GM12801 (cell line): ENCODE results near the gene AHCY.

Experiments
- TF ChIP-seq, protein P1 (sequence below): IDR thresholded peaks from one replicate; pipeline ENCODE4 v1.5.1; 2011; ENCODE audit warnings: control low read depth; ENCODE audit not compliant: insufficient read length; ENCODE audit errors: extremely low read depth

Gene AHCY

DNA sequence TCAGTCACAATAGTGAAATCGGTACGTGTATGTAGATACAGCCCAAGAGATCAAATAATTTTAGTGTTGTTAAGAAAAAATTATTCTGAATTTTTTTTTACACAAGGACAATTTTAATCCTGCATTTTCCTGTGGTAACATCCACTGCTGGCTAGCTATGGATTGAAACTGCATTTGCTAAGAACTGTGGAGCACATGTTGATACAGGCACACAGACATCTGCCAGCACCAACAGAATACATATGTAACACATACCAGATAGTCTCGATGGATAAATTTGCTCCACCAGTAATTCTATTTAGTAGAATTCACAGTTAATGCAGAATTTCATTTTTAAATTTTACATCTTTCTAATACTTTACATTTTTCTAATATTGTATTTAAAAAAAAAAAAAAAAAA lies 59.8 kb downstream of the AHCY start:
- TF ChIP-seq, protein P1, sequence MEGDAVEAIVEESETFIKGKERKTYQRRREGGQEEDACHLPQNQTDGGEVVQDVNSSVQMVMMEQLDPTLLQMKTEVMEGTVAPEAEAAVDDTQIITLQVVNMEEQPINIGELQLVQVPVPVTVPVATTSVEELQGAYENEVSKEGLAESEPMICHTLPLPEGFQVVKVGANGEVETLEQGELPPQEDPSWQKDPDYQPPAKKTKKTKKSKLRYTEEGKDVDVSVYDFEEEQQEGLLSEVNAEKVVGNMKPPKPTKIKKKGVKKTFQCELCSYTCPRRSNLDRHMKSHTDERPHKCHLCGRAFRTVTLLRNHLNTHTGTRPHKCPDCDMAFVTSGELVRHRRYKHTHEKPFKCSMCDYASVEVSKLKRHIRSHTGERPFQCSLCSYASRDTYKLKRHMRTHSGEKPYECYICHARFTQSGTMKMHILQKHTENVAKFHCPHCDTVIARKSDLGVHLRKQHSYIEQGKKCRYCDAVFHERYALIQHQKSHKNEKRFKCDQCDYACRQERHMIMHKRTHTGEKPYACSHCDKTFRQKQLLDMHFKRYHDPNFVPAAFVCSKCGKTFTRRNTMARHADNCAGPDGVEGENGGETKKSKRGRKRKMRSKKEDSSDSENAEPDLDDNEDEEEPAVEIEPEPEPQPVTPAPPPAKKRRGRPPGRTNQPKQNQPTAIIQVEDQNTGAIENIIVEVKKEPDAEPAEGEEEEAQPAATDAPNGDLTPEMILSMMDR = no peak

DNA sequence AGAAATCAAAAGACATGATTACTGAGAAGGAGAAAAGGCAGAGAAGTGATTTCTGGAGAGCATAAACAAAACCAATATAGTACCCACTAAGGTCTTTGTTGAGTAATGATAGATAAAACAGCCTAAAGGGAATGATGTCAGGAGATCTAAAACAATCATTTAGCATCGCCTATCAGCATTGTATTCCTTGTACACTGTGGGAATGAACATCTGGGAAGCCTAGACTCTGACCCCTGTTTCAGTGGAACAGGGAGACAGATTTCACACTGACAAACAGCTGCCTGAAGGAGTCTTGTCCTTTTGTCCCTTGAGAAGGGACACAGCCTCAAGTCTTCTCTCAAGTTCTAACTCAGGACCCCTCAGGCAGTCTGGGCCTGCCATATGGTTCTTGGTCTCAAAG lies 60.3 kb downstream of the AHCY start:
- TF ChIP-seq, protein P1 = no peak

DNA sequence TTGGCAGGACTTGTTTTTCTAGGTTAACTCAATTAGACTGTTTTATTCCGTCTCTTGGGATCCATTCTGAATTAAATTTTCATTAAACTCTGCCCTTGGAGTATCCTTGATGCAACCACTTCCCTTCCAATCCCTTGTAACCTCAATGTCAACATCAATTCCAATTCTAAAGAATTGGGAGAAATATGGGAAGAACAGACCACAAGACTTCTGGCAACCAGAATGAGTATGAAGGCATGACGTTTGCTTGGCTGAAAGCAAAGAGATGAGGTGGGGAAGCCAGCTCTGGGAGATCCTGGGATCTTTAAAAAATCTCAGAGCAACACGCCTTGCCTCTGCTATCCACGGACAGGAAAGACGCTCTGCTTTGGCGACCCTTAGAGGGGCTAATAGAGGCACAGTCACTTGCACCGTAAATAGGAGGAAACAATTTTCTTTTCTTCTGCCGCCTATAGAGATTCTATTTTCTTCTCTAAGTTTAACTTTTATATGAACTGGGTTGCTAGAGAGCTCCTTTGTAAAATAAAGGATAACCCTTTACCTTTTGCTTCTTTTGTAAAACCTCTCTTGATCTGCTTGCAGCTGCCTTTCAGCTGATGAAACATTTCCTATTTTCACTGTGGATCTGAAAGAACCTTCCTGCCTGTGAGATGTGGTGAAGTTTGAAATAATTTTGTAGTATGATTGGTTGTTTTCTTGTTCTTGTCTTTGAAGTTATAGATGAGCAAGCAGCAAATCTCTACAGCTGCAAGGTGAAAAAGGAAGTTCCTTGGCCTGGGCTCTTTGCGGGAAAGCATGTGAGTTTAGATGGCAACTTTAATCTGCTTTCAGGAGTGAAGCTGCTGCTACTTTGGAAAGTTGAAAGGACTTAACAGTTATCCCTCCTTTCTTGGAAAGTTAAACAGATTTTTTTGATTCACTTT lies 62.2 kb downstream of the AHCY start, which contains the start of gene ASIP:
Gene ASIP, plus strand, starts transcription at position 731 of the 923 bp plus-strand sequence. CDS start 18,952 bp downstream, outside the sequence.
- TF ChIP-seq, protein P1 = no peak

DNA sequence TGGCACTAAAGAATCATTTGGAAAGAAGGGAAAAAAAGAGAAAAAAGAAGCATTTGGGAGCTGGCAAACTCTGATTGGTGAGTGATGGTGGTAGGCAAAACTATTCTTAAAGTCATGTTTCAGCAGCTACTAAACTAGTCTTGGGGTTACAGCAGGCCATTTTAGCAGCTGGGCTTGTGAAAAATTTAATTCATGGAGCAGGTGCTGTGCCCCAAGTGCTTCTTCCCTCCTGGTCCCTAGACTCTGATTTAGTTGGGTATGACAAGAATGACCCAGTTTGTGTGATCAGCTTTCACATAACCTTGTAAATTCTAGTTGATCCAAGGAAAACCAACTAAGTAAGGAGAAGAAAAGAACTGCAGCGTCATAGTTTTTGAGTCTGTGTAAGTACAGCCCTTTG lies 63.0 kb downstream of the AHCY start:
- TF ChIP-seq, protein P1 = no peak

DNA sequence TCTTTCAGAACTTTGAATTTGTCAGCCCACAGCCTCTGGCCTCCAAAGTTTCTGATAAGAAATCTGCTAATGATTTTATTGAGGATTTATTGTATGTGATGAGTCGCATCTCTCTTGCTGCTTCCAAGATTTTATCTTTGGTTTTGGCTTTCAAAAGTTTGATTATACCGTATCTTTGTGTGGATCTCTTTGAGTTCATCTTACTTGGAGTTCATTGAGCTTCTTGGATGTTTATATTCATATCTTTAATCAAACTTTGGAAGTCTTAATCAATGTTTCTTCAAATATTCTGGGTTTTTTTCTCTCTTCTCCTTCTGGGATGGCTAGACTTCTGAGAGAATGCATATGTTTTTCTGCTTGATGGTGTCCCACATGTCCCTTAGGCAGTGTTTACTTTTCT lies 65.2 kb downstream of the AHCY start:
- TF ChIP-seq, protein P1 = no peak

DNA sequence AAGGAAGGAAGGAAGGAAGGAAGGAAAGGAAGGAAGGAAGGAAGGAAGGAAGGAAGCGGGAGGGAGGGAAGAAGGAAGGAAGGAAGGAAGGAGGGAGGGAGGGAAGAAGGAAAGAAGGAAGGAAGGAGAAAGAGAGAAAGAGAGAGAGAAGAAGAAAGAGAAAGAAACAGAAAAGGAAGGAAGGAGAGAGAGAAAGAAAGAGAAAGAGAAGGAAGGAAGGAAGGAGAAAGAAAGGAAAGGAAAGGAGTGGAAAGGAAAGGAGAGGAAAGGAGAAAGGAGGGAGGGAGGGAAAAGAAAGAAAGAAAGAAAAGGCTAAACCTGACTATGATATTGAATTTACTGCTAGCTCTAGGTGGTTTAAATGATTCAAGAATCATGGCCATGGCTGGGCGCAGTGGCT lies 67.3 kb downstream of the AHCY start:
- TF ChIP-seq, protein P1 = no peak

DNA sequence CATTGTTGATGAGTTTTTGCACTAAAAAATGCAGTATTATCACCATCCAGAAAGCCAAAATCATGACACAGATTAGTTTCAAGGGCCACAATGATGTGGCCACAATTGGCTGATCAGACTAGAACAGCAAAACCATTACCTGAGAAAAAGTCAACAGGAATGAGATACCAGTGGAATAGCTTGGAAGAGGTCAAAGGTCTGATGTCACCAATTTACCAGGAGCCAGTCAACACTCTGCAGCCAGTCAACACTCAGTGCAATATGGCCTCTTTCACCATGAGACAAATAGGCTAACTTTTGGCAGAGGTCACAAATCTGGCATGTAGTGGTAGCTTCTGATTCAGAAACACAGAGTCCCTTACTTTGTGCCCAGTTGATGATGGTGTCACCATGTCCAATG lies 69.5 kb downstream of the AHCY start:
- TF ChIP-seq, protein P1 = no peak
